ENCODE results near the gene DYNC1LI2. TPM values are rescaled to one million over a fixed set of nuclear protein-coding genes. Genes with fewer than 3 reads are reported as not detected.
A peak's percentile ranks its signal among the peaks of the same experiment; 100 is the strongest.

The DYNC1LI2 gene
- total RNA-seq, 1 donor = 183 TPM

DNA sequence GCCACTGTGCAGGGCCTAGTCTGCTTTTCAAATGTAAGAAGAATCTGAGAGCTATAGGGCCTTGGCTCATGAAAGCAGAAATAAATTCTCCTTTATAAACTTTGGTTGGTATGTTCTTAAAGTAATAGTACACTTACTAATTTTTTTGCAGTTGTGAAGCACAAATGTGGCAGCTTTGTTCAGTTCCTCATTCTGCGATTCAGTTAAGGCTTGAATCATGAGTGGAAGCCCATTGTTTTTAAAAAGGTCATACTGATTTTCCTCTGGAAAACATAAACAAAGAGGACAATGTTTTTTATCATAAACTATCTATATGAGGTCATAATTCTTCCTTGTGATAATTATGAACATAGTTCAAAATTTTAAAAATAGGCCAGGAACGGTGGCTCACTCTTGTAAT, 23.6 kb upstream of the DYNC1LI2 start:
- H3K4me3 ChIP-seq (ENCODE audit: insufficient read depth, low read length) = no peak overlapping the region
- no peaks in the 10 kb centered on the region for H3K9me3 ChIP-seq (ENCODE audit: low read depth, low read length)
- H4K20me1 ChIP-seq (ENCODE audit: insufficient read depth, low read length) = no peaks in the 10 kb centered on the region
- H2AFZ ChIP-seq (ENCODE audit: low read length) = no peak overlapping the region
- H3K4me2 ChIP-seq (ENCODE audit: insufficient read depth, low read length) = no peak overlapping the region
- no peak for DNase-seq (ENCODE audit: insufficient read length, low spot score, missing footprints)
- no peaks in the 10 kb centered on the region for H3K27me3 ChIP-seq (ENCODE audit: insufficient read depth, low read length)
- TF ChIP-seq, protein P1, sequence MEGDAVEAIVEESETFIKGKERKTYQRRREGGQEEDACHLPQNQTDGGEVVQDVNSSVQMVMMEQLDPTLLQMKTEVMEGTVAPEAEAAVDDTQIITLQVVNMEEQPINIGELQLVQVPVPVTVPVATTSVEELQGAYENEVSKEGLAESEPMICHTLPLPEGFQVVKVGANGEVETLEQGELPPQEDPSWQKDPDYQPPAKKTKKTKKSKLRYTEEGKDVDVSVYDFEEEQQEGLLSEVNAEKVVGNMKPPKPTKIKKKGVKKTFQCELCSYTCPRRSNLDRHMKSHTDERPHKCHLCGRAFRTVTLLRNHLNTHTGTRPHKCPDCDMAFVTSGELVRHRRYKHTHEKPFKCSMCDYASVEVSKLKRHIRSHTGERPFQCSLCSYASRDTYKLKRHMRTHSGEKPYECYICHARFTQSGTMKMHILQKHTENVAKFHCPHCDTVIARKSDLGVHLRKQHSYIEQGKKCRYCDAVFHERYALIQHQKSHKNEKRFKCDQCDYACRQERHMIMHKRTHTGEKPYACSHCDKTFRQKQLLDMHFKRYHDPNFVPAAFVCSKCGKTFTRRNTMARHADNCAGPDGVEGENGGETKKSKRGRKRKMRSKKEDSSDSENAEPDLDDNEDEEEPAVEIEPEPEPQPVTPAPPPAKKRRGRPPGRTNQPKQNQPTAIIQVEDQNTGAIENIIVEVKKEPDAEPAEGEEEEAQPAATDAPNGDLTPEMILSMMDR (IDR thresholded peaks at IDR 0.05; ENCODE audit: extremely low read depth, low read depth, low read length) = no peak
- H3K79me2 ChIP-seq (ENCODE audit: insufficient read depth, low read length) = no peaks in the 10 kb centered on the region
- no peak overlapping the region for H3K27ac ChIP-seq (ENCODE audit: low read depth, low read length)
- no peaks in the 10 kb centered on the region for H3K4me1 ChIP-seq (ENCODE audit: insufficient read depth, low read length)
- no peaks in the 10 kb centered on the region for H3K36me3 ChIP-seq (ENCODE audit: insufficient read depth, low read length)

GRCh38 chr16:66758086-66758485, 6.7 kb upstream of the DYNC1LI2 start:
- no peak for DNase-seq (ENCODE audit: insufficient read length, low spot score, missing footprints)
- no peaks in the 10 kb centered on the region for H3K4me1 ChIP-seq (ENCODE audit: insufficient read depth, low read length)
- TF ChIP-seq, protein P1 (IDR thresholded peaks at IDR 0.05; ENCODE audit: extremely low read depth, low read depth, low read length) = peak; percentile 5
- no peak overlapping the region for H3K4me3 ChIP-seq (ENCODE audit: insufficient read depth, low read length)
- H3K36me3 ChIP-seq (ENCODE audit: insufficient read depth, low read length) = no peaks in the 10 kb centered on the region
- H3K79me2 ChIP-seq (ENCODE audit: insufficient read depth, low read length) = no peaks in the 10 kb centered on the region
- H3K27ac ChIP-seq (ENCODE audit: low read depth, low read length) = no peak overlapping the region
- no peaks in the 10 kb centered on the region for H3K9me3 ChIP-seq (ENCODE audit: low read depth, low read length)
- peaks cover 2% of the 10 kb centered on the region for H3K27me3 ChIP-seq (ENCODE audit: insufficient read depth, low read length)
- H2AFZ ChIP-seq (ENCODE audit: low read length) = no peak overlapping the region
- no peak overlapping the region for H3K4me2 ChIP-seq (ENCODE audit: insufficient read depth, low read length)
- H4K20me1 ChIP-seq (ENCODE audit: insufficient read depth, low read length) = no peaks in the 10 kb centered on the region

- peaks cover 11% of the 10 kb centered on the region for H3K4me1 ChIP-seq (ENCODE audit: insufficient read depth, low read length)
- peaks cover 5% of the 10 kb centered on the region for H3K36me3 ChIP-seq (ENCODE audit: insufficient read depth, low read length)
- no peak overlapping the region for H3K4me3 ChIP-seq (ENCODE audit: insufficient read depth, low read length)
- TF ChIP-seq, protein P1 (IDR thresholded peaks at IDR 0.05; ENCODE audit: extremely low read depth, low read depth, low read length) = no peak
- peaks cover 10% of the 10 kb centered on the region for H4K20me1 ChIP-seq (ENCODE audit: insufficient read depth, low read length)
- H3K79me2 ChIP-seq (ENCODE audit: insufficient read depth, low read length) = peaks cover 21% of the 10 kb centered on the region
- H3K4me2 ChIP-seq (ENCODE audit: insufficient read depth, low read length) = no peak overlapping the region
- no peaks in the 10 kb centered on the region for H3K9me3 ChIP-seq (ENCODE audit: low read depth, low read length)
- no peak for DNase-seq (ENCODE audit: insufficient read length, low spot score, missing footprints)
- no peak overlapping the region for H2AFZ ChIP-seq (ENCODE audit: low read length)
- H3K27me3 ChIP-seq (ENCODE audit: insufficient read depth, low read length) = no peaks in the 10 kb centered on the region
- no peak overlapping the region for H3K27ac ChIP-seq (ENCODE audit: low read depth, low read length)
These were observed 3.4 kb upstream of the DYNC1LI2 start for GRCh38 chr16:66754819-66755218.

- Histone ChIP-seq H3K4me2 (ENCODE audit: insufficient read depth, low read length) (no peak overlapping the region), H3K79me2 (ENCODE audit: insufficient read depth, low read length) (peaks cover 27% of the 10 kb centered on the region), H4K20me1 (ENCODE audit: insufficient read depth, low read length) (peaks cover 16% of the 10 kb centered on the region), H3K27me3 (ENCODE audit: insufficient read depth, low read length) (no peaks in the 10 kb centered on the region), H3K4me3 (ENCODE audit: insufficient read depth, low read length) (no peak overlapping the region), H3K36me3 (ENCODE audit: insufficient read depth, low read length) (peaks cover 7% of the 10 kb centered on the region), H3K4me1 (ENCODE audit: insufficient read depth, low read length) (peaks cover 15% of the 10 kb centered on the region), H3K9me3 (ENCODE audit: low read depth, low read length) (no peaks in the 10 kb centered on the region), H2AFZ (ENCODE audit: low read length) (no peak overlapping the region), H3K27ac (ENCODE audit: low read depth, low read length) (no peak overlapping the region)
- TF ChIP-seq, protein P1 (IDR thresholded peaks at IDR 0.05; ENCODE audit: extremely low read depth, low read depth, low read length) = no peak
- no peak for DNase-seq (ENCODE audit: insufficient read length, low spot score, missing footprints)
These were observed 2.8 kb upstream of the DYNC1LI2 start for GRCh38 chr16:66754211-66754610.

Measured in osteoblast (primary cell).